NCI-H510A (cell line): Measurements from ENCODE around the gene MT1X.
"Not testable (repeated sequence)": the region's sequence is repeated elsewhere in the genome, so short reads cannot be mapped to it uniquely, and the experiment has no call there.

Experiments
- DNase-seq: peaks from one replicate; lab custom pipeline; 2025; lab: John Stamatoyannopoulos, UW

The MT1X gene

DNA sequence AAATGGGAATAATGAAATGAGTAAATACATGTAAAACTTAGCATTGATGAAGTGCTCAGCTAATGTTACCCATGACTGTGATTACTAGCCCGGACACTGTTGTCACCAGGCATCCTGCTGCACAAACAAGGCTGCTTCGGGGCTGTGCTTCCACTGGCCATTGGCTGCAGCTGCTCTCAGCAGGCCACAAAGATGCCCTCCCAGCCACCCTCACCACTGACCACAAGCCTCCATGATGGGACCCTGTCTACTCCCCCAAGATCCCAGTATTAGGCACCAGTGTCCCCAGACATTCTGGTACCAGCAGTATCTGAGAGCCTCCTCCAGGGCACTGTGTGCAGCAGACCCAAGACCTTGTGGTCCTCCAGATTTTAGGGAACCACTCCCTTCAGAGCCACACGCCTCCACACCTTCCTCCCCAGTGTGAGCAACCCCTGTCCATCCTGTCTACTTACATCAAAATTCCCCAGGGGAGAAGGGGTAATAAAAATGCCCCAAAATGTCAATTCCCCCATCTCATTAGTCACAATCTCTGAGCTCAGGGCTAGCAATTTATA, 28.0 kb downstream of the MT1X start:
- no peak for DNase-seq

DNA sequence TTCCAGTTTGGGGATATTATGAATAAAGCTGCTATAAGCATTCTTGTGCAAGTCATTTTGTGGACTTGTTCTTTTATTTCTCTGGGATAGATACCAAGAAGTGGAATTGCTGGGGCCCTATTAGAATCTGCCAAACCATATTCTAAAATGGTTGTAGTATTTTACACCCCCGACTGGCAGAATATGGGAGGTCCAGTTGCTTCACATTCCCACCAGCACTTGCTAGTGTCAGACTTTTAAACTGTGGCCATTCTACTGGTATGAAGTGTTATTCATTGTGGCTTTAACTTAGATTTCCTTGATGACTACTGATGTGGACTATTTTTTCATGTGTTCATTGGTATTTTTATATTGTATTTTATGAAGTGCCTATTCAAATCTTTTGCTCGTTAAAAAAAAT, 29.6 kb downstream of the MT1X start:
- DNase-seq = no peak

DNA sequence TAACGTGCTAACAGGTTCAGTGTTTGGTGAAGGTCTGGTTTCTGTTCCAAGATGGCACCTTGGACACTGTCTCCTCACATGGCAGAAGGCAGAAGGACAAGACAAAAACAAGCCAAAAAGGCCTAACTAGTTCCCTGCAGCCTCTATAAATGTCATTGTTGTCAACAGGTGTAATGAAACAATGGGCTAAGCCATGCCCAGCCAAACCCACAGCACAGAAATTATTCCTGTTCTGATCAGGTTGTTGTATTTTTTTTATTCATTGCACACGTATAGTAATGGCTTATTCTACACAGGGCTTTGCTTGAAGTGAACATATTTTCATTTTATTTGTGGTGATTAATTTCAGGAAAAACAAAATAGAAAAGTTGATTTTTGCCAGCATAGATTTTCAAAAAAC, 31.5 kb downstream of the MT1X start:
- DNase-seq = no peak

DNA sequence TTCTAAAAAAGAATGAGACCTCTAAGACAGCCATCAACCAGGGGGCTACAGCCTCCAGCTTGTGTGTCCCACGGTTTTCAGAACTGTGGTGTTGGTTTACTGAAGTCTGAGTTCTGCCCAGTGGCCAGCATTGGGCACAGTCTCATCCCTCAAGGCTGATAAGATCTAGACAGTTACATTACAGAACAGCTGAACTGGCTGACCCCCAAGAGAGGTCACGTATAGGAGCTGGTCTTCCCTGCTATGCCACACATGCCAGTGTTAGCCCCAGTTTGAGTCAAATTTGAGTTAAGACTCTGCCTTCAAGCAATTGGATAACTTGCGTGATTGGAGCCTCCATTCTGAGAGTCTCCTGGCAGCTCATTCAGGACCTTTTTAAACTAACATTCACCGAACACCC, 32.9 kb downstream of the MT1X start:
- DNase-seq = no peak

DNA sequence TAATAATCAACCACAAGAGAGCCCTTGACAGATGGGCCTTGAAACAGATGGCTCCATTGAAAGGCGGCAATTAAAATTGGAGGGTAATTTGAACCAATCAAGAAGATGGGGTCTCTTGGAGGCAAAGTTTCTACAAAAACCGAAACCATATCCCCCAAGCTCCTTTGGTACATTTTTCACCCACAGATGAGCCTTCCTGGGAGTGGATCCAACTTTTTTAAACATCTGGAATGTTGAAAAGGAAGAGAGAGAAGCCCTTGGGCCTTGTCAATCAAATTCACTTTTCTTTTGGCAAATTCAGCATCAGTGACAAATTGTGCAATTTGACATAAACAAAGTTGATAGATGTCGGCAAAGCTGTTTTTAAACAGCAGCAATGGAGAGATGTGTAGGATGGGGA, 34.5 kb downstream of the MT1X start:
- no peak for DNase-seq

DNA sequence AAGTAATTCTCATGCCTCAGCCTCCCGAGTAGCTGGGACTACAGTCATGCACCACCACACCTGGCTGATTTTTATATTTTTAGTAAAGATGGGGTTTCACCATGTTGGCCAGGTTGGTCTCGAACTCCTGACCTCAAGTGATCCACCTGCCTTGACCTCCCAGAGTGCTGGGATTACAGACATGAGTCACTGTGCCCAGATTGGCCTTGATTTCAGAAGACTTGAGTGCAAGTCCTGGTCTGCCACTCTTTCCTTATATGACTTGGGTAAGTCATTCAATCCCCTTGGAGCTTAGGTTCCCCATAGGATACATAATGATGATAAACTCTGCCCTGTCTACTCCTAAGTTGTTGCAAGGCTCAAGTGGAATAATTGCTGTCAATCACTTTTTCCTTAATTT, 35.3 kb downstream of the MT1X start:
- not testable (repeated sequence) for DNase-seq

DNA sequence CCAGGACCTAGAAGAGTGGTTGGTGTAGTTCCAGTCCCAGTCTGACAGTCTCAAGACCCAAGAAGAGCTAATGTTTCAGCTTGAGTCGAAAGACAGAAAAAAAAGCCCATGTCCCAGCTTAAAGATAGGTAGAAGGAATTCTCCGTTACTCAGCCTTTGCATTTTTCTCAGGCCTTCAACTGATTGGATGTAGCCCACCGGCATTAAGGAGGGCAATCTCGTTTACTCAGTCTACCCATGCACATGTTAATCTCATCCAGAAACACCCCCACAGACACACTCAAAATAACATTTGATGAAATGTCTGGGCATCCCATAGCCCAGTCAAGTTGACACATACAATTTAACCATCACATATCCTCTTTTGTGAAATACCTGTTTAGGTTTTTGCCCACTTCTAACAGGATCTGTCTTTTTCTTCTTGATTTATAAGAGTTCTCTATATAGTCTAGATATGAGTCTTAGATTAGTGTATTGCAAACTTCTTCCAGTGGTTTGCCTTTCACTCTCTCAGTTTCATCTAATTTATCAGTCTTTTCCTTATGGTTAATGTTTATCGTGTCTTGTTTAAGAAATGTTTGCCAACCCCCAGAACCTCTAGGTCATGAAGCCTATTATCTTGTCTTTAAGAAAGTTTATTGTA, 40.1 kb downstream of the MT1X start:
- DNase-seq = no peak

DNA sequence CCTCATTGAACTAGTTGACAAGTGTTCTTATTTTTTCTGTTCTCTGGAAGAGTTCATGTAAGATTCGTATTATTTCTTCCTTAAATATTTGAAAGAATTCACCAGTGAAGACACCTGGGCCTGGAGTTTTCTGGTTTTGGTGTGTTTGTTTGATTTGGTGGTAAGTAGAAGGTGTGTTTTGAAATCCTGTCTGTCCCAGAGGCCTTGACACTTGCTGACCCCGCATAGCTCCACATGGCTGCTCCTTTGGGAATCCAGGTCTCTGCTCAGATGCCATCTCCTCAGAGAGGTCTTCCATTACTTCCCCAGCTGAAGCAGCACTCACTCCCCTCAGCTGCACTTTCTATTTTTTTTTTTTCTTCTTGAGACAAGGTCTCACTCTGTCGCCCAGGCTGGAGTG, 41.9 kb downstream of the MT1X start:
- no peak for DNase-seq

DNA sequence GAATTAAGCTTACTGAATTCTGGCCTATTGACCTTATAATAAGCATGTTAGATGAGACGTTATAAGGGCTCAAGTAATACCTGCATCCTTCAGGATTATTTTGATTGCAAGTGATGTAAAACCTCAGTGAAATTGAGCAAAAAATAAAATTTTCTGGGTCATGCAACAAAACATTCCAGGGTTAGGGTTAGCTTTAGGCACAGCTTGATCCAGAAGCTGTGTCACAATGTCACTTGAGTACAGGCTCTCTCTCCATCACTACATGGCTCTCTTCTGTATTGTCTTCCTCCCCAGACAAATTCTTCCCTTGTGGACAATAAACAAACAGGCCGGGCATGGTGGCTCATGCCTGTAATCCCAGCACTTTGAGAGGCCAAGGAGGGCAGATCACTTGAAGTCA, 44.0 kb downstream of the MT1X start:
- DNase-seq = no peak

DNA sequence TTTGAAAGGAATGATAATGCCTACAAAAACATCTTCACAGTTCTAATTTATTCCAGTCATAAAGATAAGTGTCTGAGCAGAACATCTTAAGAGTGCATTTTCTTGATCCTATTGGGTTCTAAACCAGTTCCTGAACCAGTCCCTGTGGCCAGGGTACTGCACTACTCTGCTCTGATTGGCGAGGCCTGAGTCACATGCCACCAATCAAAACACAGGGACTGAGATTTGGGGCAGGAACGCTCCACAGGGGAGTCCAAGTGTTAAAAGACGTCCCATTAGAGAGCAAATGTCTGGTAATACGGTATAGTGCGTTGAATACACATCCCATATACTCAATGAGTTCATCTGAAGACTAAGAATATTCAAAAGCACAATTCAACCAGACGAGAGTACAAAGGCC, 44.7 kb downstream of the MT1X start:
- DNase-seq = no peak

DNA sequence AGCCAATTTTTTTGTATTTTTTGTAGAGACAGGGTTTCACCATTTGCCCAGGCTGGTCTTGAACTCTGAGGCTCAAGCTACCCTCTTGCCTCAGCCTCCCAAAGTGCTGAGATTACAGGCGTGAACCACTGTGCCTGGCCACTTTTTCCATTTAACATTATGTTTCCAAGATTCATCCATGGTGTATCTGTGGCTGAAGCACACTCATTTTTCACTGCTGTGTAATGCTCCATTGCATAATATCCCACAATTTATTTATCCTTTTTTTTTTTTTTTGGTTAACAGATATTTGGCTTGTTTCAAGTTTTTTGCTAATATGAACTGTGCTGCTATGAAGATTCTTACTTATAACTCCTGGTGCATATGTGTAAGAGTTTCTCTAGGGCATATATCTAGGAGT, 45.8 kb downstream of the MT1X start:
- DNase-seq = no peak

DNA sequence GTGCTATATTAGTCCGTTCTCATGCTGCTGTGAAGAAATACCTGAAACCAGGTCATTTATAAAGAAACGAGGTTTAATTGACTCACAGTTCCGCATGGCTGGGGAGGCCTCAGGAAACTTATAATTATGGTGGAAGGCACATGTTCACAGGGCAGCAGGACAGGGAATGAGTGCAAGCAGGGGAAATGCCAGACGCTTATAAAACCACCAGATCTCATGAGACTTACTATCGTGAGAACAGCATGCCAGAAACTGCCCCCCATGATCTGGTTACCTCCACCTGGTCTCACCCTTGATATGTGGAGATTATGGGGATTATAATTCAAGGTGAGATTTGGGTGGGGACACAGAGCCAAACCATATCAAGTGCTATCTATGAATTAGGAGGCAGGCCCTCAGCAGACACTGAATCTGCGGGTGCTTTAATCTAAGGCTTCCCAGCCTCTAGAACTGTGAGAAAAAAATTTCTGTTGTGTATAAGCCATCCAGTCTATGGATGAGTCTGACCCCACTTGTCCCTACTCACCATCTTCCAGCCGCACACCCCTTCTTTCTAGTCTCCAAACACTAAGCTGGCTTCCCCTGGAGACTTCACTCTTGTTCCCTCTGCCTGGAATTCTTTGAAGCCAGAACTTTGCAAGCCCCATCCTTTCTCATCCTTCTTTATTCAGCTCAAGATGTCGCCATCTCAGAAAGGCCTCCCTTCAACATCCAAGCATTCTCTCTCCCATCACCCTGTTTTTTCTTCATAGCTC, 46.9 kb downstream of the MT1X start:
- DNase-seq = no peak

DNA sequence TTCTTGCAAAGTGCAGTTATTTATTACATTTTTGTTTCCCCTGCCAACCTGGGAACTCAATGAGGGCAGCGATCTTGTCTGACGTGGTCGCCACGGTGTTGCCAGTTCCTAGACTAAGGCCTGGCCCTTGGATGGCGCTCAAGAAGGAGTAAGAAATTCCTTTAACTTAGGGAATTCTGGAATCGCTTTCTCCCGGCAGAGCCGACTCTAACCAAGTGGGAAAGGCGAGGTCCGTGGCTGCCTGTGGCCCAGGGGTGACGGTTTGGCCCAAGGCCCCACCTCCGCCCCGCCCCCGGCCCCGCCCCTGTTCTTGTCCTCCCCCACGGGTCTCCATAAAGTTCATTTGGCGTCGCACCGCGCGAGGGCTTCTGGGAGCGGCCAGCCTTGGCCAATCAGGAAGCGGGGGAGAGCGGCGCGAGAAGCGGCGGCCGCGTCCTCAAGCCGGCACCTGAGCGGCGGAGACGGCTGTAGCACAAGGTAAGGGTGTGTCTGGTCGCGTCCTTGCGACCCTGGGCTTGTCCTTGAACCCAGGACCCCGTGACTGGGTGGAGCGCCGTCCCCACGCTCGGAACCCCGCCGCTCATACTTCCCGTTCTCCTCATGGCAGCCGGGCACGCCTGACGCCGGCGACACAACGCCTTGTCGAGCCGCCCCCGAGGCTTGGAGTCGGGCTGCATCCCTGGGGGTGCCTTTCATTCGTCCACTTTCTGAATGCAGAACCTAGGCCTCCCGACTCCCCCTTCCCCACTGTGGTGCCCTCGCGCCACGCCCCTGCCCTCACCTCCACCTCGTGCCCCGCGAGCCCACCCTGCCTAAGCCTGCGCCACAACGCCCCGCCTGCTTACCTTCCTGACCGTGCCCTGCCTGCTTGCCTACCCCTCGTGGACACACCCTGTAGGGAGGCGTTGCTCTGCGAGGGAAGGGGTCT, 47.7 kb downstream of the MT1X start, which contains the start of gene NUP93:
Gene NUP93 (plus strand): TSS at position 395 of the 928 bp plus-strand sequence. CDS start 18,119 bp downstream, outside the sequence.
- DNase-seq = peak; percentile 79

DNA sequence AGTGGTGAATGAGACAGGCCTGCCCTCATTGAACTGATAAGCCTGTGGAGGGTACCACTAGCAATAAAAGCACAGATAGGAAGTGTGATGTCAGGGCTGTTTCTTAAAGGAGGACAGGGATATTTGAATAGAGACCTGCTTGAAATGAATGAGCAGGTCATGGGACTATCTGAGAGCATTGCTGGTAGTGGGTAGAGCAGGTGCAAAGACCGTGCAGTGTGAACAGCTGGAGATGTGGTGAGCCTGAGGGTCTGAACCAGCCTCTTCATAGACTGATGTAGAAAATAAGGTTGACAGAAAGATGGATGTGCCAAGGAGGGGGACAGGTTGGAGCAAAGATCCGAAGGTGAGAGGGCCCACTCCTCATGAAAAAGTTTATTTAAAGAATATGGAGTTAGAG, 50.1 kb downstream of the MT1X start:
- DNase-seq = no peak

DNA sequence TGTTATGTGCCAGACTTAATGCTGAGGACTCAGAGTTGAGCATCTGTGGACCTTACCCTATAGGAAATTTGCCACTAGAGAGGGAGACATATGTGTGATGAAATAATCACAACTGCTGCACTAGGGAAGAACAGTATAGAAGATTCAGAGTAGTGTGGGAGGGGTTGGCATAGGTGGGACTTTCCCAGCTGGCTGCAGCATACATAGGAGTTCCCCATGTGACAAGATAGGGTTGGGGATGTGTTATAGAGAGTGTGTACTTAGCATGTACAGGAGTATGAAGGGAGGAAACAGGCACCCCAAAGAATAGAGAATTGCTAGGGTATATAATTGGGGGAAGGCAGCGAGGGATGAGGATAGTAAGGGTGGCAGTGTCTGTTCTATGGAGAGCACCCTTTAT, 50.6 kb downstream of the MT1X start:
- DNase-seq = no peak
